Astrocyte (in vitro differentiated cells and primary cell): ENCODE results near the gene N4BP2. TPM values are rescaled to one million over a fixed set of nuclear protein-coding genes. Genes with fewer than 3 reads are reported as not detected.

Experiments
- DNase-seq: peaks from one replicate; pipeline ENCODE4 v3.0.0-alpha.2; 2010; ENCODE audit warnings: low read depth
- FAIRE-seq: peaks from 2 replicates; lab custom pipeline; 2011; peaks lifted over from hg19 to GRCh38; lab: Jason Lieb, UNC
- H2AFZ ChIP-seq: 2 replicates; pipeline ENCODE4 v1.6.0; 2012; ENCODE audit warnings: low read depth, low read length, inconsistent platforms
- H3K27ac ChIP-seq: 2 replicates; pipeline ENCODE4 v1.5.1; 2011; ENCODE audit warnings: low read depth, low read length, inconsistent platforms
- H3K27me3 ChIP-seq: 2 replicates; pipeline ENCODE4 v1.6.0; 2011; ENCODE audit warnings: low read length, inconsistent platforms; ENCODE audit not compliant: insufficient read depth
- H3K36me3 ChIP-seq: 2 replicates; pipeline ENCODE4 v1.5.1; 2011; ENCODE audit warnings: low read length, inconsistent platforms; ENCODE audit not compliant: insufficient read depth
- H3K4me1 ChIP-seq: 2 replicates; pipeline ENCODE4 v1.5.1; 2011; ENCODE audit warnings: low read length, inconsistent platforms; ENCODE audit not compliant: insufficient read depth
- H3K4me2 ChIP-seq: 2 replicates; pipeline ENCODE4 v1.6.0; 2012; ENCODE audit warnings: low read length, inconsistent platforms
- H3K4me3 ChIP-seq: 2 replicates; pipeline ENCODE4 v1.5.1; 2011; ENCODE audit warnings: low read depth, mild to moderate bottlenecking, low read length, inconsistent platforms; ENCODE audit not compliant: insufficient read depth
- H3K79me2 ChIP-seq: 2 replicates; pipeline ENCODE4 v1.6.0; 2012; ENCODE audit warnings: mild to moderate bottlenecking, low read length, inconsistent platforms; ENCODE audit not compliant: insufficient read depth
- H3K9ac ChIP-seq: 2 replicates; pipeline ENCODE4 v1.6.0; 2012; ENCODE audit warnings: mild to moderate bottlenecking, low read length, inconsistent platforms
- H3K9me3 ChIP-seq: 2 replicates; pipeline ENCODE4 v1.5.1; 2012; ENCODE audit warnings: low read depth, mild to moderate bottlenecking, low read length, inconsistent platforms; ENCODE audit not compliant: insufficient read depth
- H4K20me1 ChIP-seq: 2 replicates; pipeline ENCODE4 v1.6.0; 2012; ENCODE audit warnings: low read length, inconsistent platforms; ENCODE audit not compliant: insufficient read depth
- H3K27ac Mint-ChIP-seq: one replicate; pipeline ENCODE4 v1.8.0; 2021; ENCODE audit warnings: mild to moderate bottlenecking, mixed read lengths; ENCODE audit not compliant: unreplicated experiment
- H3K27me3 Mint-ChIP-seq: one replicate; pipeline ENCODE4 v1.8.0; 2021; ENCODE audit warnings: low read depth, mixed read lengths; ENCODE audit not compliant: unreplicated experiment
- H3K36me3 Mint-ChIP-seq: one replicate; pipeline ENCODE4 v1.8.0; 2021; ENCODE audit warnings: low read depth, mixed read lengths; ENCODE audit not compliant: unreplicated experiment
- H3K4me1 Mint-ChIP-seq: one replicate; pipeline ENCODE4 v1.8.0; 2021; ENCODE audit warnings: low read depth, mixed read lengths; ENCODE audit not compliant: unreplicated experiment
- H3K4me3 Mint-ChIP-seq: one replicate; pipeline ENCODE4 v1.8.0; 2021; ENCODE audit warnings: mild to moderate bottlenecking, moderate library complexity, mixed read lengths; ENCODE audit not compliant: unreplicated experiment
- H3K9me3 Mint-ChIP-seq: one replicate; pipeline ENCODE4 v1.8.0; 2021; ENCODE audit warnings: mild to moderate bottlenecking, mixed read lengths; ENCODE audit not compliant: unreplicated experiment
- CTCF ChIP-seq: IDR thresholded peaks from 2 replicates; pipeline ENCODE4 v1.5.1; 2011; ENCODE audit warnings: low read depth, mild to moderate bottlenecking, inconsistent platforms, low read length, moderate library complexity; ENCODE audit not compliant: insufficient read depth
- EZH2 ChIP-seq: IDR thresholded peaks from 2 replicates; pipeline ENCODE4 v1.6.1; 2012; ENCODE audit warnings: mild to moderate bottlenecking, low read length, inconsistent platforms; ENCODE audit not compliant: insufficient read depth
- total RNA-seq: library from RNA; stranded (reverse); gene quantifications from 2 replicates; pipeline ENCODE4 v1.2.1, GENCODE V29; 2021

The N4BP2 gene
- total RNA-seq, 1 donor from 2014 or later = 14.5 TPM

- Histone ChIP-seq H3K27ac (peak overlapping the region; percentile 85), H3K4me2 (peak overlapping the region; percentile 93), H3K4me3 (peak overlapping the region; percentile 74), H3K27me3 (no peaks in the 10 kb centered on the region), H4K20me1 (no peaks in the 10 kb centered on the region), H3K36me3 (no peaks in the 10 kb centered on the region), H2AFZ (peak overlapping the region; percentile 59), H3K9me3 (no peaks in the 10 kb centered on the region), H3K9ac (peak overlapping the region; percentile 87), H3K4me1 (peaks cover 12% of the 10 kb centered on the region), H3K79me2 (no peaks in the 10 kb centered on the region)
- peaks cover 4% of the 10 kb centered on the region for H3K4me1 Mint-ChIP-seq
- peak overlapping the region; percentile 92 for H3K4me3 Mint-ChIP-seq
- peak overlapping the region; percentile 80 for H3K27ac Mint-ChIP-seq
- H3K36me3 Mint-ChIP-seq = peaks cover 1% of the 10 kb centered on the region
- TF ChIP-seq CTCF (no peak), EZH2 (no peak)
- no peak for DNase-seq
- FAIRE-seq = no peak
- no peaks in the 10 kb centered on the region for H3K27me3 Mint-ChIP-seq
- no peaks in the 10 kb centered on the region for H3K9me3 Mint-ChIP-seq
Observed at GRCh38 chr4:40058121-40058520, 1.5 kb downstream of the N4BP2 start.

GRCh38 chr4:40058854-40059253 lies 2.2 kb downstream of the N4BP2 start:
- H3K4me3 ChIP-seq = no peak overlapping the region
- H3K36me3 ChIP-seq = no peaks in the 10 kb centered on the region
- H3K27me3 Mint-ChIP-seq = no peaks in the 10 kb centered on the region
- H3K4me3 Mint-ChIP-seq = peak overlapping the region; percentile 74
- no peak overlapping the region for H2AFZ ChIP-seq
- DNase-seq (no peak), FAIRE-seq (no peak)
- no peak overlapping the region for H3K4me2 ChIP-seq
- peaks cover 4% of the 10 kb centered on the region for H3K4me1 Mint-ChIP-seq
- peaks cover 1% of the 10 kb centered on the region for H3K36me3 Mint-ChIP-seq
- H4K20me1 ChIP-seq = no peaks in the 10 kb centered on the region
- no peak overlapping the region for H3K27ac ChIP-seq
- no peaks in the 10 kb centered on the region for H3K27me3 ChIP-seq
- TF ChIP-seq EZH2 (no peak), CTCF (no peak)
- H3K9ac ChIP-seq = no peak overlapping the region
- H3K4me1 ChIP-seq = peaks cover 12% of the 10 kb centered on the region
- no peak overlapping the region for H3K27ac Mint-ChIP-seq
- no peaks in the 10 kb centered on the region for H3K9me3 ChIP-seq
- no peaks in the 10 kb centered on the region for H3K79me2 ChIP-seq
- no peaks in the 10 kb centered on the region for H3K9me3 Mint-ChIP-seq

GRCh38 chr4:40059362-40059761 lies 2.7 kb downstream of the N4BP2 start:
- peaks cover 4% of the 10 kb centered on the region for H3K4me1 Mint-ChIP-seq
- Histone ChIP-seq H3K79me2 (no peaks in the 10 kb centered on the region), H3K27me3 (no peaks in the 10 kb centered on the region), H3K4me3 (no peak overlapping the region), H3K9ac (no peak overlapping the region), H3K36me3 (no peaks in the 10 kb centered on the region), H3K4me1 (peaks cover 12% of the 10 kb centered on the region), H3K9me3 (no peaks in the 10 kb centered on the region), H2AFZ (no peak overlapping the region), H4K20me1 (no peaks in the 10 kb centered on the region), H3K4me2 (no peak overlapping the region), H3K27ac (no peak overlapping the region)
- no peak for DNase-seq
- H3K27ac Mint-ChIP-seq = no peak overlapping the region
- FAIRE-seq = no peak
- H3K9me3 Mint-ChIP-seq = no peaks in the 10 kb centered on the region
- peak overlapping the region; percentile 74 for H3K4me3 Mint-ChIP-seq
- H3K36me3 Mint-ChIP-seq = peaks cover 1% of the 10 kb centered on the region
- no peaks in the 10 kb centered on the region for H3K27me3 Mint-ChIP-seq
- TF ChIP-seq CTCF (no peak), EZH2 (no peak)
